Right lobe of liver (tissue), 4 donors: ENCODE measurements around the gene WDR89.
"Not testable (repeated sequence)": the region's sequence is repeated elsewhere in the genome, so short reads cannot be mapped to it uniquely, and the experiment has no call there.

ENCODE experiments used
- CTCF ChIP-seq, 4 donors: fragments of 200-600 bp in 3 of 4; fragments of 450-650 bp in 1 of 4; IDR thresholded peaks; one replicate each; pipeline versions ENCODE4 v1.5.1 to v1.8.0; 2016 to 2022; ENCODE audit warnings: antibody characterized with exemption in 4 of 4, mild to moderate bottlenecking in 2 of 4
- POLR2A ChIP-seq: fragments of 450-650 bp; IDR thresholded peaks from one replicate; pipeline ENCODE4 v1.6.1; 2017; ENCODE audit warnings: antibody characterized with exemption, mild to moderate bottlenecking
- donor health status: DM: no; HTN: no; CAD: no.
- donor health status: DM: no; HTN: no; CAD: no.
- donor health status: DM: no; HTN: yes; CAD: no.

DNA sequence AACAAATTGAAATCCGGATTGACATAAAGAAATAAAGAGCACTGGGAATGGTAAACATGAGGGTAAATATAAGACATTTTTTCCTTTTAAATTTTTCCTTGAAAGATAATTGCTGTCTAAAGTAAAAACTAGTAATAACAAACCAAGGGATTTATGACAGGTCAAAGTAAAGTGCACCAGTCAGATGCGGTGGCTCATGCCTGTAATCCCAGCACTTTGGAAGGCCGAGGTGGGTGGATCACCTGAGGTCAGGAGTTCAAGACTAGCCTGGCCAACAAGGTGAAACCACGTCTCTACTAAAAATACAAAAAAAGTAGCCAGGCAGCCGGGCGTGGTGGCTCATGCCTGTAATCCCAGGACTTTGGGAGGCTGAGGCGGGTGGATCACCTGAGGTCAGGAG, 19.7 kb downstream of the WDR89 start:
- not testable (repeated sequence) for TF ChIP-seq CTCF (IDR thresholded peaks at IDR 0.05); POLR2A
